PC-3 (cell line): ENCODE measurements around the gene DAPK1. TPM values are rescaled to one million over a fixed set of nuclear protein-coding genes. Genes with fewer than 3 reads are reported as not detected.

ENCODE experiments used
- ATAC-seq: fragments of 200-7000 bp; cut with Tn5 transposase; 2 replicates; pipeline ENCODE4 v1.9.1; 2020; ENCODE audit warnings: mild to moderate bottlenecking, moderate library complexity
- BruUV-seq: library from RNA; stranded (reverse); fragments of 400-500 nt; replicated peaks from 2 replicates; lab custom pipeline; 2021; lab: Mats Ljungman, UMichigan
- CTCF ChIA-PET: fragments of 300-600 bp; sonication (Branson Sonifier 250); formaldehyde crosslinking; loops from one replicate; lab custom pipeline; 2022; ENCODE audit warnings: antibody characterized with exemption; lab: Charles Lee
- POLR2A ChIA-PET: fragments of 300-600 bp; sonication (Branson Sonifier 250); formaldehyde crosslinking; loops from one replicate; lab custom pipeline; 2022; ENCODE audit warnings: antibody characterized with exemption; ENCODE audit not compliant: unreplicated experiment; lab: Charles Lee
- DNase-seq: peaks from one replicate; pipeline ENCODE4 v3.0.0-alpha.2; 2015
- H2AFZ ChIP-seq: fragments of 300-600 bp; sonication (generic); 2 replicates; pipeline ENCODE4 v1.6.0; 2016; ENCODE audit warnings: antibody characterized with exemption, low read length
- H3F3A ChIP-seq: fragments of 300-600 bp; sonication (generic); one replicate; pipeline ENCODE4 v1.6.0; 2017; ENCODE audit warnings: antibody characterized with exemption, low read length, control low read depth, mild to moderate bottlenecking; ENCODE audit not compliant: unreplicated experiment
- H3K27ac ChIP-seq: fragments of 300-600 bp; sonication (generic); 2 replicates; pipeline ENCODE4 v1.5.1; 2016; ENCODE audit warnings: mild to moderate bottlenecking, low read length
- H3K27me3 ChIP-seq: fragments of 300-600 bp; sonication (generic); 2 replicates; pipeline ENCODE4 v1.6.1; 2016; ENCODE audit warnings: low read length, mixed read lengths
- H3K36me3 ChIP-seq: fragments of 300-600 bp; sonication (generic); 2 replicates; pipeline ENCODE4 v1.6.1; 2016; ENCODE audit warnings: low read depth, mixed run types, low read length, mixed read lengths
- H3K4me1 ChIP-seq: fragments of 300-600 bp; sonication (generic); 2 replicates; pipeline ENCODE4 v1.5.1; 2016; ENCODE audit warnings: low read length; ENCODE audit not compliant: insufficient read depth
- H3K4me2 ChIP-seq: fragments of 300-600 bp; sonication (generic); 2 replicates; pipeline ENCODE4 v1.6.0; 2016; ENCODE audit warnings: low read length
- H3K4me3 ChIP-seq: fragments of 300-600 bp; sonication (generic); 2 replicates; pipeline ENCODE4 v1.5.1; 2016; ENCODE audit warnings: mild to moderate bottlenecking, low read length, mixed read lengths
- H3K79me2 ChIP-seq: fragments of 300-600 bp; sonication (generic); 2 replicates; pipeline ENCODE4 v1.6.1; 2017; ENCODE audit warnings: low read length, mixed read lengths
- H3K9ac ChIP-seq: fragments of 300-600 bp; sonication (generic); 2 replicates; pipeline ENCODE4 v1.6.0; 2016; ENCODE audit warnings: mild to moderate bottlenecking, low read length
- H3K9me2 ChIP-seq: fragments of 300-600 bp; sonication (generic); replicated peaks from 2 replicates; pipeline ENCODE4 v1.6.1; 2016; ENCODE audit warnings: mixed run types, low read length, mixed read lengths
- H3K9me3 ChIP-seq: fragments of 300-600 bp; sonication (generic); 2 replicates; pipeline ENCODE4 v1.6.1; 2016; ENCODE audit warnings: low read length, mixed read lengths
- H4K20me1 ChIP-seq: fragments of 300-600 bp; sonication (generic); 2 replicates; pipeline ENCODE4 v1.6.1; 2016; ENCODE audit warnings: low read length, mixed read lengths
- EZH2 ChIP-seq: fragments of 300-600 bp; sonication (generic); IDR thresholded peaks from one replicate; pipeline ENCODE4 v1.6.1; 2017; ENCODE audit warnings: antibody characterized with exemption, mild to moderate bottlenecking, low read length; ENCODE audit not compliant: unreplicated experiment
- EZH2phosphoT487 ChIP-seq: fragments of 300-600 bp; sonication (generic); IDR thresholded peaks from 2 replicates; pipeline ENCODE4 v1.6.1; 2018; ENCODE audit warnings: mild to moderate bottlenecking, antibody characterized with exemption, low read length, borderline replicate concordance
- intact Hi-C: fragments of 100-400 bp; cut with micrococcal nuclease; formaldehyde crosslinking; loops from 2 replicates; pipeline ENCODE4 v1.9.0; 2023
- total RNA-seq: library from RNA; depleted of rRNA; stranded (reverse); fragments of >200 nt; gene quantifications from 2 replicates; pipeline ENCODE4 v1.2.3, GENCODE V29; 2014
- TF ChIP-seq, protein P1 (sequence below): fragments of 300-600 bp; sonication (generic); conservative IDR thresholded peaks from 2 replicates; pipeline ENCODE4 v1.5.1; 2017; ENCODE audit warnings: antibody characterized with exemption, low read depth, mild to moderate bottlenecking, low read length

DAPK1 gene
- total RNA-seq, 1 experiment from 2014 or later = not detected

DNA sequence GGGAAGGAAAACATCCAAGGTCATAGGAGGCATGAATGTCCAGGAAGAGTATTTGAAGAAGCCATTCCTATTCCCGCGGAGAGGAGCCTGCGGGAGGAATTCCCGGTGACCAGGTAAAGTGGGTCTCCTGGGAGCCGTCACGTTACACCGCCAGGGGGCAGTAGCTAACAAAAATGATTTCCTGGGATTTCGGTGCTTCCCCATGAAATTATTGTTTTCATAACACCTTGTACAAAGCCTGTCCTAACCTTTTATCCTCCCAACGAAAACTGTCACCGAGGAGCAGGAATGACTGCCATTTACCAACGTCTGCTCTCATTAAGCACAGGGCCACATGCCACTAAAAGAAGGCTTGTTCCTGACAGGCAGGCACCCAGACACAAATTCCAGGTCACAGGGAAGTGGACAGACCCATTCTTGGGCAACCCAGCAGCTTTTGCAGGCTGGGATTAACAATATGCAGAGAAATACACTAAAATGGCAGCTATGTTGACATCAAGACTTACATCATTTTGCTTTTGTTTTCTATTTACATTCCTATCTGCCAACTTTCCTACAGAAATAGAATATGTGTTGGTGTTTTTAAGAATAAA is 187.1 kb downstream of the DAPK1 start:
- peak; percentile 58 for ATAC-seq
- Histone ChIP-seq H3K9ac (no peak overlapping the region), H3F3A (no peaks in the 10 kb centered on the region), H4K20me1 (no peaks in the 10 kb centered on the region), H2AFZ (peak overlapping the region; percentile 50), H3K4me3 (no peak overlapping the region), H3K79me2 (no peaks in the 10 kb centered on the region), H3K9me3 (no peaks in the 10 kb centered on the region), H3K9me2 (no peaks in the 10 kb centered on the region), H3K4me2 (no peak overlapping the region; the same call in 1 of the 2 replicates), H3K36me3 (no peaks in the 10 kb centered on the region), H3K27me3 (no peaks in the 10 kb centered on the region), H3K27ac (no peak overlapping the region), H3K4me1 (peaks cover 10% of the 10 kb centered on the region; the same call in 1 of the 2 replicates)
- ChIA-PET POLR2A (no interaction called here), CTCF (no interaction called here)
- peak; percentile 69 for DNase-seq
- intact Hi-C loops = loop anchor here (1.0 to 10.0 kb wide), 2 partner anchors 50 to 129 kb away; no protein-coding TSS in a partner anchor
- TF ChIP-seq, protein P1, sequence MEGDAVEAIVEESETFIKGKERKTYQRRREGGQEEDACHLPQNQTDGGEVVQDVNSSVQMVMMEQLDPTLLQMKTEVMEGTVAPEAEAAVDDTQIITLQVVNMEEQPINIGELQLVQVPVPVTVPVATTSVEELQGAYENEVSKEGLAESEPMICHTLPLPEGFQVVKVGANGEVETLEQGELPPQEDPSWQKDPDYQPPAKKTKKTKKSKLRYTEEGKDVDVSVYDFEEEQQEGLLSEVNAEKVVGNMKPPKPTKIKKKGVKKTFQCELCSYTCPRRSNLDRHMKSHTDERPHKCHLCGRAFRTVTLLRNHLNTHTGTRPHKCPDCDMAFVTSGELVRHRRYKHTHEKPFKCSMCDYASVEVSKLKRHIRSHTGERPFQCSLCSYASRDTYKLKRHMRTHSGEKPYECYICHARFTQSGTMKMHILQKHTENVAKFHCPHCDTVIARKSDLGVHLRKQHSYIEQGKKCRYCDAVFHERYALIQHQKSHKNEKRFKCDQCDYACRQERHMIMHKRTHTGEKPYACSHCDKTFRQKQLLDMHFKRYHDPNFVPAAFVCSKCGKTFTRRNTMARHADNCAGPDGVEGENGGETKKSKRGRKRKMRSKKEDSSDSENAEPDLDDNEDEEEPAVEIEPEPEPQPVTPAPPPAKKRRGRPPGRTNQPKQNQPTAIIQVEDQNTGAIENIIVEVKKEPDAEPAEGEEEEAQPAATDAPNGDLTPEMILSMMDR = peak; percentile 76
- TF ChIP-seq EZH2 = no peak
- TF ChIP-seq EZH2phosphoT487 = no peak
- no TSS peak for BruUV-seq

DNA sequence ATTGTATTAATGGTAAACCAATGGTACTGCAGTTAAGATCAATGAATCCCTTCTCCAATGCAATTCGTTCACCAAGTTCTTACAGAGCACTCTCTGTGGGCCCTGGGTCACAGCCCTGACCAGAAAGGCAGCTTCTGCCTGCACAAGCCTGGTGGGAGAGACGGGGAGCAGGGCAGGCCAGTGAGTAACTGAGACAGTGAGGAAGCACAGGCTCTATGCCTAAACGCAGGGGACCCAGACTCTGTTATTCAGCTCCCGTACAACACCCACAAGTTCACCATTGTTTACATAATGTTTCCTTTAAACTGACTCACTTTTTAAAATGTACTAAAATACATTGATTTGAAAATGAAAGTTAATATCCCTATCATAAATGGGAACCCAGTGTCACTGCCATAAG is 187.8 kb downstream of the DAPK1 start:
- Histone ChIP-seq H3K4me1 (peaks cover 10% of the 10 kb centered on the region; the same call in 1 of the 2 replicates), H3K36me3 (no peaks in the 10 kb centered on the region), H3K27ac (no peak overlapping the region), H3K9me3 (no peaks in the 10 kb centered on the region), H3K9me2 (no peaks in the 10 kb centered on the region), H3K79me2 (no peaks in the 10 kb centered on the region), H3K27me3 (no peaks in the 10 kb centered on the region), H4K20me1 (no peaks in the 10 kb centered on the region), H2AFZ (peak overlapping the region; percentile 46; the same call in 1 of the 2 replicates), H3F3A (no peaks in the 10 kb centered on the region), H3K4me2 (no peak overlapping the region), H3K9ac (no peak overlapping the region), H3K4me3 (no peak overlapping the region)
- BruUV-seq = no TSS peak
- no peak for TF ChIP-seq EZH2
- no peak for TF ChIP-seq EZH2phosphoT487
- TF ChIP-seq, protein P1 = no peak
- intact Hi-C loops = loop anchor here (10.0 kb wide), 1 partner anchor 49 kb away; no protein-coding TSS in a partner anchor
- POLR2A ChIA-PET = no interaction called here
- DNase-seq (no peak), ATAC-seq (no peak)
- CTCF ChIA-PET = interaction anchor here (0.7 kb wide), 1 partner anchor 272 kb away, joined by 3 read pairs; no protein-coding TSS in a partner anchor
